ENCODE measurements around the gene RAPGEF4.
A peak's percentile ranks its signal among the peaks of the same experiment; 100 is the strongest.

Gene RAPGEF4

GRCh38 chr2:173059971-173060461, 324.4 kb downstream of the RAPGEF4 start:
- no peak for DNase-seq (ENCODE audit: low read depth, low spot score)

- DNase-seq (ENCODE audit: low read depth, low spot score): no peak
These were observed 327.2 kb downstream of the RAPGEF4 start for GRCh38 chr2:173062801-173063200.

GRCh38 chr2:173064151-173064805, 328.6 kb downstream of the RAPGEF4 start:
- no peak for DNase-seq (ENCODE audit: low read depth, low spot score)

GRCh38 chr2:173066887-173067676, 331.4 kb downstream of the RAPGEF4 start:
- DNase-seq (ENCODE audit: low read depth, low spot score): no peak

- no peak for DNase-seq (ENCODE audit: low read depth, low spot score)
These were observed 339.6 kb downstream of the RAPGEF4 start for GRCh38 chr2:173075056-173075780.

- DNase-seq (ENCODE audit: low read depth, low spot score): no peak
These were observed 340.3 kb downstream of the RAPGEF4 start, which contains the start of gene MAP3K20 for GRCh38 chr2:173075781-173076580. Gene MAP3K20 (plus strand): TSS chr2:173075846. CDS start chr2:173091032, 15,186 bp downstream.

- DNase-seq (ENCODE audit: low read depth, low spot score): peak; percentile 50
These were observed 341.1 kb downstream of the RAPGEF4 start for GRCh38 chr2:173076581-173077345.

- no peak for DNase-seq (ENCODE audit: low read depth, low spot score)
These were observed 342.0 kb downstream of the RAPGEF4 start for GRCh38 chr2:173077506-173078177.

GRCh38 chr2:173079141-173079540, 343.5 kb downstream of the RAPGEF4 start:
- no peak for DNase-seq (ENCODE audit: low read depth, low spot score)

GRCh38 chr2:173079973-173080860, 344.6 kb downstream of the RAPGEF4 start:
- DNase-seq (ENCODE audit: low read depth, low spot score): peak; percentile 63

GRCh38 chr2:173086518-173087213, 351.0 kb downstream of the RAPGEF4 start:
- DNase-seq (ENCODE audit: low read depth, low spot score): no peak

GRCh38 chr2:173087214-173087581, 351.6 kb downstream of the RAPGEF4 start:
- DNase-seq (ENCODE audit: low read depth, low spot score): no peak

GRCh38 chr2:173087793-173088496, 352.3 kb downstream of the RAPGEF4 start:
- DNase-seq (ENCODE audit: low read depth, low spot score): no peak

GRCh38 chr2:173090276-173090877, 354.7 kb downstream of the RAPGEF4 start:
- DNase-seq (ENCODE audit: low read depth, low spot score): no peak

- no peak for DNase-seq (ENCODE audit: low read depth, low spot score)
These were observed 355.5 kb downstream of the RAPGEF4 start for GRCh38 chr2:173090973-173091660.

- no peak for DNase-seq (ENCODE audit: low read depth, low spot score)
These were observed 356.3 kb downstream of the RAPGEF4 start for GRCh38 chr2:173091910-173092309.
